CD14-positive monocyte (primary cell): ENCODE measurements around the gene ITPR3. TPM values are rescaled to one million over a fixed set of nuclear protein-coding genes. Genes with fewer than 3 reads are reported as not detected.

Source experiments
- DNase-seq, 3 donors: peaks; one replicate each; pipeline ENCODE4 v3.0.0-alpha.2; 2011 to 2022
- H2AFZ ChIP-seq: 2 replicates; pipeline ENCODE4 v1.6.0; 2012; ENCODE audit warnings: mild to moderate bottlenecking, low read depth, low read length, inconsistent platforms; ENCODE audit not compliant: insufficient read depth, poor library complexity, severe bottlenecking
- H3K27ac ChIP-seq, 2 donors: 1 replicate in 1 of 2; 2 replicates in 1 of 2; pipeline ENCODE4 v1.5.1; 2012 to 2013; ENCODE audit warnings: low read length in 2 of 2, control low read depth in 1 of 2, inconsistent platforms in 1 of 2, low read depth in 1 of 2, mild to moderate bottlenecking in 1 of 2
- H3K27me3 ChIP-seq, 2 donors: one replicate each; pipeline versions ENCODE4 v1.6.0 to v1.6.1; 2011 to 2013; ENCODE audit warnings: low read length in 2 of 2; ENCODE audit not compliant: control insufficient read depth in 2 of 2, insufficient read depth in 2 of 2
- H3K36me3 ChIP-seq, 2 donors: replicated peaks in 1 of 2; 1 replicate in 1 of 2; 2 replicates in 1 of 2; pipeline versions ENCODE4 v1.5.1 to v1.6.1; 2012 to 2013; ENCODE audit warnings: low read length in 2 of 2, control low read depth in 1 of 2, inconsistent platforms in 1 of 2, mild to moderate bottlenecking in 1 of 2; ENCODE audit not compliant: insufficient read depth in 2 of 2, control insufficient read depth in 1 of 2
- H3K4me1 ChIP-seq, 2 donors: 1 replicate in 1 of 2; 2 replicates in 1 of 2; pipeline versions ENCODE4 v1.5.1 to v1.6.1; 2012 to 2013; ENCODE audit warnings: low read length in 2 of 2, control low read depth in 1 of 2, inconsistent platforms in 1 of 2, mild to moderate bottlenecking in 1 of 2, moderate library complexity in 1 of 2; ENCODE audit not compliant: insufficient read depth in 2 of 2, control insufficient read depth in 1 of 2
- H3K4me2 ChIP-seq: replicated peaks from 2 replicates; pipeline ENCODE3; 2012; ENCODE audit warnings: low read length, moderate library complexity, mild to moderate bottlenecking; ENCODE audit not compliant: poor library complexity, severe bottlenecking; ENCODE audit errors: extremely low read depth
- H3K4me3 ChIP-seq, 3 experiments: fragments of 200-600 bp in 1 of 3; sonication (generic) in 1 of 3; replicated peaks in 1 of 3; 1 replicate in 2 of 3; 2 replicates in 1 of 3; pipeline ENCODE4 v1.5.1; 2011 to 2013; ENCODE audit warnings: low read length in 3 of 3, mild to moderate bottlenecking in 3 of 3, control low read depth in 2 of 3, low read depth in 2 of 3, inconsistent platforms in 1 of 3, moderate library complexity in 1 of 3
- H3K79me2 ChIP-seq: 2 replicates; pipeline ENCODE4 v1.6.0; 2012; ENCODE audit warnings: mild to moderate bottlenecking, control low read depth, inconsistent platforms, low read length, moderate library complexity; ENCODE audit not compliant: insufficient read depth
- H3K9ac ChIP-seq: 2 replicates; pipeline ENCODE4 v1.6.0; 2017; ENCODE audit warnings: low read length, mild to moderate bottlenecking; ENCODE audit not compliant: insufficient read depth, poor library complexity, severe bottlenecking
- H3K9me3 ChIP-seq, 2 donors: replicated peaks in 1 of 2; 1 replicate in 1 of 2; 2 replicates in 1 of 2; pipeline versions ENCODE4 v1.5.1 to v1.6.1; 2012 to 2013; ENCODE audit warnings: low read length in 2 of 2, control low read depth in 1 of 2; ENCODE audit not compliant: control insufficient read depth in 1 of 2, insufficient read depth in 1 of 2
- H4K20me1 ChIP-seq: 2 replicates; pipeline ENCODE4 v1.6.0; 2012; ENCODE audit warnings: mild to moderate bottlenecking, low read length, control low read depth, moderate library complexity; ENCODE audit not compliant: insufficient read depth
- H3K27ac Mint-ChIP-seq, 7 donors: one replicate each; pipeline ENCODE4 v1.8.0; 2020; ENCODE audit warnings: mild to moderate bottlenecking in 7 of 7, mixed read lengths in 7 of 7, moderate library complexity in 6 of 7, inconsistent platforms in 2 of 7
- H3K27me3 Mint-ChIP-seq, 3 donors: one replicate each; pipeline ENCODE4 v1.8.0; 2021 to 2022; ENCODE audit warnings: low read depth in 3 of 3, mild to moderate bottlenecking in 3 of 3, mixed read lengths in 3 of 3, moderate library complexity in 3 of 3, inconsistent platforms in 1 of 3
- H3K36me3 Mint-ChIP-seq, 2 donors: one replicate each; pipeline ENCODE4 v1.8.0; 2020; ENCODE audit warnings: mixed read lengths in 2 of 2, inconsistent platforms in 1 of 2, mild to moderate bottlenecking in 1 of 2
- H3K4me1 Mint-ChIP-seq: one replicate; pipeline ENCODE4 v1.8.0; 2020; ENCODE audit warnings: mild to moderate bottlenecking, mixed read lengths
- H3K4me3 Mint-ChIP-seq, 2 donors: one replicate each; pipeline ENCODE4 v1.8.0; 2020; ENCODE audit warnings: mild to moderate bottlenecking in 2 of 2, mixed read lengths in 2 of 2, moderate library complexity in 1 of 2
- H3K9me3 Mint-ChIP-seq, 7 donors: one replicate each; pipeline ENCODE4 v1.8.0; 2020 to 2022; ENCODE audit warnings: mixed read lengths in 7 of 7, mild to moderate bottlenecking in 6 of 7, moderate library complexity in 6 of 7, inconsistent platforms in 2 of 7
- WGBS: methylation state at CpG from one replicate; pipeline ENCODE4 v1.1.5; 2013; ENCODE audit warnings: missing lambda C conversion rate; ENCODE audit not compliant: insufficient coverage; 5-methylcytosine and 5-hydroxymethylcytosine counted together
- intact Hi-C, 2 donors: fragments of 100-400 bp; cut with micrococcal nuclease; formaldehyde crosslinking; loops; one replicate each; pipeline versions ENCODE4 v1.15.0 to v1.15.1; 2023
- polyA plus RNA-seq, 3 donors: library from polyadenylated mRNA; depleted of rRNA in 1 of 3; unstranded in 2 of 3; stranded (reverse) in 1 of 3; fragments of 300-500 nt in 2 of 3; fragments of >200 nt in 1 of 3; fragmentation: Illumina TruSeq in 2 of 3; gene quantifications; 1 replicate in 2 of 3; 2 replicates in 1 of 3; pipeline ENCODE4 v1.2.3, GENCODE V29; 2012 to 2021
- TF ChIP-seq, protein P1 (sequence below): fragments of 200-600 bp; IDR thresholded peaks from one replicate; pipeline ENCODE4 v1.8.0; 2022; ENCODE audit warnings: antibody characterized with exemption, mild to moderate bottlenecking

ITPR3 gene
- polyA plus RNA-seq, 3 donors: 1.8 TPM; not detected in 2

DNA sequence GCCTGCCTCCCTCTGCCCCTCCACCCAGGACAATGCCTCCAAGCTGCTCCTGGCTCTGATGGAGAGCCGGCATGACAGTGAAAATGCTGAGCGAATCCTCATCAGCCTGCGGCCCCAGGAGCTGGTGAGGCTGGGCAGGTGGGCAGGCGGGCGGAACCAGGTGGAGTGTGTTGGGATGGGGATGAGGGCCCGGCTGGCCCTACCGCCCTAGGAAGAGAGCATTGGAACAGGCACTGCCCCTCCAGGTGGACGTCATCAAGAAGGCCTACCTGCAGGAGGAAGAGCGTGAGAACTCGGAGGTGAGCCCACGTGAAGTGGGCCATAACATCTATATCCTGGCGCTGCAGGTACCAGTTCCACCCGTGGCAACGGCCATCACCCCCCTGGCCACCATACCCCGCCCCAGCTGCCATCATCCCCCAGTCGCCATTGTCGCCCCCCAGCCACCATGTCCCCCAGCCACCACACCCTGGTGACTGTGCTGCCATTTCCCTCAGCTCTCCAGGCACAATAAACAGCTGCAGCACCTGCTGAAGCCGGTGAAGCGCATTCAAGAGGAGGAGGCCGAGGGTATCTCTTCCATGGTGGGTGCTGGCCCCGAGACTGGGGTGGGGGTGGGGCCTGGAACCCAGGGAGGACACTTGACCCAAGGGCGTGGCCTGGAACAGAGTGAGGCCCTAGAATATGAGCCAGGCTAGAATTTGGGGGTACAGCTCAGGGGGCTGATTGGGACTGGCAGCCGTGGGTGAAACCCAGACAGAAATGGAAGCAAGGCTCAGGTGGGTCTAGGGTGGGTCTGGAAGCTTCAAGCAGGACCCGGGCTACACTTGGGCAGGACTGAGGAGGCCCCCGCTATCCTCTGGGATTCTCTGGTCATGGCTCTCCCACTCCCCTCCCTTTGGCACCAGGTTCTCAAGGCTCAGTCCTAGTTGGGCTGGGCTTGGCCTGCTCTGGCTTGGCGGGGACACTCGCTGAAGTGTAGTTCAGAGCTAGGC is 66.2 kb downstream of the ITPR3 start:
- Mint-ChIP-seq H3K27me3 (peaks cover 0 to 2% (median 0%) of the 10 kb centered on the region in 3 donors), H3K27ac (no peak overlapping the region), H3K4me3 (no peak overlapping the region), H3K36me3 (peaks cover 14 to 51% of the 10 kb centered on the region in 2 donors), H3K4me1 (peaks cover 1% of the 10 kb centered on the region), H3K9me3 (peaks cover 0 to 2% (median 0%) of the 10 kb centered on the region in 7 donors)
- Histone ChIP-seq H3K9me3 (no peaks in the 10 kb centered on the region), H3K9ac (no peak overlapping the region), H3K36me3 (no peaks in the 10 kb centered on the region), H2AFZ (no peak overlapping the region), H4K20me1 (no peaks in the 10 kb centered on the region), H3K4me2 (no peak overlapping the region), H3K4me1 (no peaks in the 10 kb centered on the region), H3K4me3 (no peak overlapping the region), H3K27ac (no peak overlapping the region), H3K79me2 (no peaks in the 10 kb centered on the region), H3K27me3 (no peaks in the 10 kb centered on the region)
- TF ChIP-seq, protein P1, sequence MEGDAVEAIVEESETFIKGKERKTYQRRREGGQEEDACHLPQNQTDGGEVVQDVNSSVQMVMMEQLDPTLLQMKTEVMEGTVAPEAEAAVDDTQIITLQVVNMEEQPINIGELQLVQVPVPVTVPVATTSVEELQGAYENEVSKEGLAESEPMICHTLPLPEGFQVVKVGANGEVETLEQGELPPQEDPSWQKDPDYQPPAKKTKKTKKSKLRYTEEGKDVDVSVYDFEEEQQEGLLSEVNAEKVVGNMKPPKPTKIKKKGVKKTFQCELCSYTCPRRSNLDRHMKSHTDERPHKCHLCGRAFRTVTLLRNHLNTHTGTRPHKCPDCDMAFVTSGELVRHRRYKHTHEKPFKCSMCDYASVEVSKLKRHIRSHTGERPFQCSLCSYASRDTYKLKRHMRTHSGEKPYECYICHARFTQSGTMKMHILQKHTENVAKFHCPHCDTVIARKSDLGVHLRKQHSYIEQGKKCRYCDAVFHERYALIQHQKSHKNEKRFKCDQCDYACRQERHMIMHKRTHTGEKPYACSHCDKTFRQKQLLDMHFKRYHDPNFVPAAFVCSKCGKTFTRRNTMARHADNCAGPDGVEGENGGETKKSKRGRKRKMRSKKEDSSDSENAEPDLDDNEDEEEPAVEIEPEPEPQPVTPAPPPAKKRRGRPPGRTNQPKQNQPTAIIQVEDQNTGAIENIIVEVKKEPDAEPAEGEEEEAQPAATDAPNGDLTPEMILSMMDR: no peak
- no peak for DNase-seq
- intact Hi-C loops: no loop called here
- WGBS: over 99% methylated on average over 18 of the region's 27 CpGs

- no peak for DNase-seq
- Histone ChIP-seq H2AFZ (no peak overlapping the region), H3K4me3 (no peak overlapping the region), H3K4me1 (peaks cover 3 to 7% of the 10 kb centered on the region in 2 donors), H4K20me1 (no peaks in the 10 kb centered on the region), H3K9ac (no peak overlapping the region), H3K36me3 (no peaks in the 10 kb centered on the region), H3K4me2 (no peak overlapping the region), H3K79me2 (no peaks in the 10 kb centered on the region), H3K27me3 (no peaks in the 10 kb centered on the region), H3K27ac (no peak overlapping the region), H3K9me3 (no peaks in the 10 kb centered on the region)
- TF ChIP-seq, protein P1: no peak
- Mint-ChIP-seq H3K4me1 (peaks cover 9% of the 10 kb centered on the region), H3K27ac (no peak overlapping the region), H3K36me3 (peaks cover 17 to 48% of the 10 kb centered on the region in 2 donors), H3K27me3 (peaks cover 0 to 2% (median 0%) of the 10 kb centered on the region in 3 donors), H3K4me3 (no peak overlapping the region), H3K9me3 (peaks cover 0 to 2% (median 0%) of the 10 kb centered on the region in 7 donors)
- intact Hi-C loops: no loop called here
- 98% methylated on average over 16 of the region's 20 CpGs for WGBS
These were observed 66.9 kb downstream of the ITPR3 start for GRCh38 chr6:33688006-33688405.
